SIG-M5 treated with dmso at 0.1 percent for 504 hours (cell line): ENCODE measurements around the gene PCNX1.
"Not testable (repeated sequence)": the region's sequence is repeated elsewhere in the genome, so short reads cannot be mapped to it uniquely, and the experiment has no call there.

Experiments
- DNase-seq: peaks from one replicate; lab custom pipeline; 2025; ENCODE audit not compliant: unreplicated experiment; lab: John Stamatoyannopoulos, UW

The PCNX1 gene

DNA sequence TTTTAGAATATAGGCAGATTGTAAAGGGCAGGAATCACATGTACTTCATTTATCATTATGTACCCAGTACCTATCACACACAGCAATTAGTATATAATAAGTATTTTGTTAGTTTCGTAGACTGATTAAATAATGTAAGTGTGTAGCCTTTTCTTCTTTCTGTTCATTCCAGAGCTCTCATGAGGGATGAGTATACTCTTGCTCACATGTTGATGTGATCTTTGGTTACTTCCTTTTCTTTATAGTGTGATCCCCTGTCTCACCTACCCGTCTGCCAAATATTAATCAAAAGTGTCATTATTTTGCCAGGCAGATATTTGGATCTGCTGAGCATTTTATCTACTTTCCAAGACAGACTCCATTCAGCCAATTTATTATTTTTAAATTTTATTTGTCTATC, 156.1 kb downstream of the PCNX1 start:
- no peak for DNase-seq

DNA sequence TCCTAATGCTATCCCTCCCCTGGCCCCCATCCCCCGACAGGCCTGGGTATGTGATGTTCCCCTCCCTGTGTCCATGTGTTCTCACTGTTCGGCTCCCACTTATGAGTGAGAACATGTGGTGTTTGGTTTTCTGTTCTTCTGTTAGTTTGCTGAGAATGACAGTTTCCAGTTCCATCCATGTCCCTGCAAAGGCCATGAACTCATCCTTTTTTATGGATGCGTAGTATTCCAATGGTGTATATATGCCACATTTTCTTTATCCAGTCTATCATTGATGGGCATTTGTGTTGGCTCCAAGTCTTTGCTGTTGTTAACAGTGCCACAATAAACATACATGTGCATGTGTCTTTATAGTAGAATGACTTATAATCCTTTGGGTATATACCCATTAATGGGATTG, 157.5 kb downstream of the PCNX1 start:
- not testable (repeated sequence) for DNase-seq

DNA sequence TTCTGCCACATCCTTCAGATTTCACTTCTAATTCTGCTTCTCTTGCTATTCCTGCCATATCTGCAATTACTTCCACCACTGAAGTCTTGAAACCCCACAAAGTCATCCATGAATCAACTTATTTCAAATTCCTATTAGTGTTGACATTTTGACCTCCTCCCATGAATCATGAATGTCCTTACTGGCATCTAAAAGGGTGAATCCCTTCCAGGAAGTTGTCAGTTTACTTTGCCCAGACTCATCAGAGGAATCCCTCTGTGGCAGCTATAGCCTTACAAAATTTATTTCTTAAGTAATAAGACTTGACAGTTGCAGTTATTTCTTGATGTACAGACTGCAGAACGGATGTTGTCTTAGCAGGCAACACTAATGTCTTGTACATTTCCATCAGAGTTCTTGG, 162.9 kb downstream of the PCNX1 start:
- DNase-seq, result no peak

DNA sequence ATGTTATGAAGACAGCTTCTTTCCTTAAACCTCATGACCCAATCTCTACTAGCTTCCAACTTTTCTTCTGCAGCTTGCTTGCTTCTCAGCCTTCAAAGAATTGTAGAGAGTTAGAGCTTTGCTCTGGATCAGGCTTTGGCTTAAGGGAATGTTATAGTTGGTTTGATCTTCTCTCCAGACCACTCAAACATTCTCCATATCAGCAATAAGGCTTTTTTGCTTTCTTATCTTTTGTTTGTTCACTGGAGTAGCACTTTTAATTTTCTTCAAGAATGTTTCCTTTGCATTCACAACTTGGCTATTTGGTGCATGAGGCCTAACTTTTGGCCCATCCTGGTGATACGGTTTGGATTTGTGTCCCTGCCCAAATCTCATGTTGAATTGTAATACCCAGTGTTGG, 163.8 kb downstream of the PCNX1 start:
- DNase-seq, result no peak

DNA sequence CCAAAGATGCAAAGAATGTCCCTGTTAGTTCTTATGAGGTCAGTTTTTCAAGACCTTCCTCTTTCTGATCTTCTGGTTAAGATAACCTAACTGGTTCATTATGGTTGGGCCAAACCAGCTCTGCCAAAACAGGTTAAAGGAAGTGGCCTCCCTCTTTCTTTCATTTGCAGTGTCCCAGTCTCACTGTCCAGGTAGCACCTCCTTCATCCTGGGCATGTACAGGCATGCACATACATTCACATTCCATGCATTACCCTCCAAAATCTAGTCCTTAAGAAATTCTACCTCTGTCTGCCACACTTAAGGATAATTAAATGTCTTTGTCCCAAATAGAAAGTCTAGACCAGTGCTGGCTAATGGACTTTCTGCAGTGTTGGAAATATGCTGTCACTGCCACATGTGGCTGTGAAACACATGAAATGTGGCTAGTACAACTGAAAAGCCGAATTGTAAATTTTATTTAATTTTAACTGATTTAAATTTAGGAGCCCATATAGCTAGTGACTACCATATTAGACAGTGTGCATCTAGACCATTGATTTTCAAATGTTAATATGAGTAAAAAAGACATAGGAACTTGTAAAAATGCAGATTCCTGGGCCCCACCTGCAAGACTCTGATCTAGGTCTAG, 169.3 kb downstream of the PCNX1 start:
- DNase-seq, result no peak

DNA sequence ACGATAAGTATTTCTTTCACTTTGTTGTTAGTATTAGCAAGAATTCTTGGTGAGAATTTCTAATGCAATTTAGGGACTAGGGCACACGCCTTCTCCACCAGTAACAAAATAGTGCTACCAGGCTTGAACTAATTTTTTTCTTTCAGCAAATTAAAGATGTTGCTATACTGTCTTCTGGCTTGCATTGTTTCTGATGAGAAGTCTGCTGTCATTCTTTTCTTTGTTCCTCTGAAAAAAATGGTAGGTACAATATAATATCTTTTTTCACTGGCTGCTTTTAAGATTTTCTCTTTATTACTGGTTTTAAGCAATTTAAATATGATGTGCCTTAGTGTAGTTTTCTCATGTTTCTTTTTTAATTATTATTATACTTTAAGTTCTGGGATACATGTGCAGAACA, 171.2 kb downstream of the PCNX1 start:
- DNase-seq, result no peak

DNA sequence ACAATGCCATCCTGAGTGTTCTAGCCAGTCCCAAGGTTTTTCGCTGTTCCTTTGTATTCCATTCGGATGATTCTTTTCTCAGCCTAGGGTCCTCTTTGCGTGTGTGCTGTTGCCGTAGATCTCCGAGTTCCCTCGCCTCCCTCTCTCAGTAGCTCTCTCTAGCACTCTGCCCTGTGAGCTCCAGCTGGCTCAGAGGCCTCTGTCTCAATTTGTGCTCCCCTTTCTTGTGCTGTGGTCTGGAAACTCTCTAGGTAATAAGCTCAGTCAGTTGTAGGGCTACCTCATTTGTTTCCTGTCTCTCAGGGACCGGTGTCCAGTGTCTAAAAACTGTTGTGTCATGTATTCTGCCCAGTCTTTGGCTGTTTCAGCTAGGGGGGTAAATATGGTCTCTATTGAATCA, 179.3 kb downstream of the PCNX1 start:
- no peak for DNase-seq

DNA sequence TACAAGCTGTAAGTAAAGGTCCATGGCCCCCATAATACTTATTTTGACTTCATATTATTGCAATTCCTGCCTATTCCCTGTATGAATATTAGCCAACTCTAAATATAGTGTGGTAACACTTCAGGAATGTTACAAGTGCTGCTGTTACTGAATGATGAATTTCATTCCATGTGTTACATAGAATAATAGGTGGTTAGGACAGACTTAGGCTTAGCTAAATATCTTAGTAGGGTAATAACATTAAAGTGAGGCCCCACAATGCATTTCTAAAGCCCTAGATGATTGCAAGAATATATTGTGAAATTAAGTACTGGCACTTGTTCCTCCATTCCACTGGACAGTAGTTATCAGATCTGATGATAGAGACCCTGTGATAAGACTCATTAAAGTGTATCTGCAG, 182.7 kb downstream of the PCNX1 start:
- DNase-seq, result no peak

DNA sequence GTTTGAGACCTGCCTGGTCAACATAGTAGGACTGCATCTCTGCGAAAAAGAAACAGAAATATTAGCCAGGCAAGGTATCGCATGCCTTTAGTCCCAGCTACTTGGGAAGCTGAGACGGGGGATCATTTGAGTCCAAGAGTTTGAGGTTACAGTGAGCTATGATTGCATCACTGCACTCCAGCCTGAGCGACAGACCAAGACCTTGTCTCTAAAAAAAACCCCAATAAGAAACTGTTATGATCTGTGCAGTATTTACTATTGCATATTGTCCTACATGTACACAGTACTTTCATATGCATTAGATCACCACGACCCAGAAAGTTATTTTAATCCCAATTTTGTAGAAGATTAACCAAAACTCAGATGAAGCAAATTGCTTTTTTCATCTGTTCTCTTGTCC, 187.5 kb downstream of the PCNX1 start:
- DNase-seq, result no peak

DNA sequence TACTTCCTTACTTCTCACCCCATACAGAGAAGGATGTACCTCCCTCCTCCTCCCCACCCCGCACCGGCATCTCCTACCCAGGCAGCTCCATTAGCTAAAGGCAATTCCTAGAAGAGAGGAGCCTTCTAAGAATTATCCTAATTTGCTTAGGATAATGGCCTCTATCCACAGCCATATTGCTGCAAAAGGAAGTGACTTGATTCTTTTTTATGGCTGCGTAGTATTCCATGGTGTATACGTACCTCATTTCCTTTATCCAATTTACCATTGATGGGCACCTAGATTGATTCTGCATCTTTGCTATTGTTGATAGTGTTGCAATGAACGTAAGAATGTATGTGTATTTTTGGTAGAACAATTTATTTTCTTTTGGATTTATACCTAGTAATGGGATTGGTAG, 189.7 kb downstream of the PCNX1 start:
- no peak for DNase-seq

DNA sequence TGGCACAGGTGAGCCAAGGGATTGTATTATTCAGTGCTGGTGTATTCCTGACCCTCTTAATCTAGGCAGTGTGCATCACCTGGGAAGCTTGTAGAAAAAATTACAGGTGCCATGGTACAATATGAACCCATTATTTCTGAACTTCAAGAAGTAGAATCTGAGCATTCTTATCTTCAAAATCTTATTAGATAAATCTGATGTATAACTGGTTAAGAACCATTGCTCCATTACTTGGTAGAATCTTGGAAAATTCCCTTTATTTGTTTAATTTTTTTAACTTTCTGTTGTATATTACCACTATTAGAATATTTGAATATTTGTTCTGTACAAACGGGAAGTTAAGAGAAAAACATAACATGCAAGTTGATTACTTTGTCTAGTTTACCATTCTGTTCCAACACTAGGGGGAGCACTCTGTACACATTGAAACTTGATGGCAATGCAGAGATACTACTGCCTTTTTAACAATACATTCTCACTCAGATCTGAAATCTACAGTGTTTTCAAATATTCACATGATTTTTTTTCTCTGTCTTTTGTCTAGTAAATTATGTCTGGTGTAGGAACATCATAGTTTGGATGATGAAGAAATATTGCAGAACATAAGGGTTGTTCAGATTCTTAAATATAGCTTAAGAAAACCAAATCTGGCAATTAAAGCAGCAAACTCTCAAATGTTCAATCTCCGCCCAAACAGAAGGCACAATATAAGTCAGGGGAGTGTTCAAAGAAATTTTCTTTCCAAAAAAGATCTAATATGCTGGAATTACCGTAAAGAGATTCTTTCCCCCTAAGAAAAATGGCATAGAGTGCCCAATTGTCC, 196.6 kb downstream of the PCNX1 start:
- peak; percentile 70 for DNase-seq

DNA sequence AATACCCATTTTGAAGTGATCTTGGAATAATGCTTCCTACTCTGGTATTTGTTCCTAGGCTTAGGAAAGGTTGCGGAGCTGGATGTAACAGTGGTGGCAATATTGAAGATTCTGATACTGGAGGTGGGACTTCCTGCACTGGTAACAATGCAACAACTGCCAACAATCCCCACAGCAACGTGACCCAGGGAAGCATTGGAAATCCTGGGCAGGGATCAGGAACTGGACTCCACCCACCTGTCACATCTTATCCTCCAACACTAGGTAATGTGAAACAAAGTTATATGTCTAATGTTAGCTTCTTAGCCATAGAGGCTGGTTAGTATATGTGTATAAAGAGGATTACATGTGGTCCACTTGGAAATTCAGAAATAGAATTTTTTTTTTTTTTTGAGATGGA, 197.9 kb downstream of the PCNX1 start:
- DNase-seq, result no peak

DNA sequence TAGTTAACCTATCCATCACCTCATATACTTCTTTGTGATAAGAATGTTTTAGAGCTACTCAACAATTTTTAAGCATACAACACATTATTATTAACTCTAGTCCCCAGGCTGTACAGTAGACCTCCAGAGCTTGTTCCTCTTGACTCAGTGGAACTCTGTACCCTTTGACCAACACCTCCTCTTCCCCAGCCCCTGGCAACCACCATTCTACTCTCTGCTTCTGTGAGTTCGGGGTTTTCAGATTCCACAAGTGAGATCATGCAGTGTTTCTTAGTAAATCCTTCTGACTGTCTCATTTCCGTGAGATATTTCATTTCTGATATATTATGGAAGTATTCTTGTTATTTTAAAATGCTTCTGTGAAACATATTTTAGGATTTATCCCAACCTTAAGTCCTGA, 200.7 kb downstream of the PCNX1 start:
- no peak for DNase-seq

DNA sequence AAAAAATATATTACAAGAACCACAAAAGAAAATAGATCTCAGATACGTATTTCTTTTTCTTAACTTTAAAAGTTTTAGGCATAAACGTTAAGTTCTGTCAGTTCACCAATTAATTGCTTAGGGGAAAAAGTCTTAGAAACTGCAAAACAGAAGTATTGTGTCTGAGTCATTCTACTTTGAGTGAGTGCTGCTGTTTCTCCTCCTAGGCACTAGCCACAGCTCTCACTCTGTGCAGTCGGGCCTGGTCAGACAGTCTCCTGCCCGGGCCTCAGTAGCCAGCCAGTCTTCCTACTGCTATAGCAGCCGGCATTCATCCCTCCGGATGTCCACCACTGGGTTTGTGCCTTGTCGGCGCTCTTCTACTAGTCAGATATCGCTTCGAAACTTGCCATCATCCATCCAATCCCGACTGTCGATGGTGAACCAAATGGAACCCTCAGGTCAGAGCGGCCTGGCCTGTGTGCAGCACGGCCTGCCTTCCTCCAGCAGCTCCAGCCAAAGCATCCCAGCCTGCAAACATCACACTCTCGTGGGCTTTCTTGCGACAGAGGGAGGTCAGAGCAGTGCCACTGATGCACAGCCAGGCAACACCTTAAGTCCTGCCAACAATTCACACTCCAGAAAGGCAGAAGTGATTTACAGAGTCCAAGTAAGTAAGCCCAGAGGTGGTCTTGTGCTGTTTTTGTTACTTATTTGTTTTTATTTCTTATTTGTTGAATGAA, 201.3 kb downstream of the PCNX1 start:
- no peak for DNase-seq

DNA sequence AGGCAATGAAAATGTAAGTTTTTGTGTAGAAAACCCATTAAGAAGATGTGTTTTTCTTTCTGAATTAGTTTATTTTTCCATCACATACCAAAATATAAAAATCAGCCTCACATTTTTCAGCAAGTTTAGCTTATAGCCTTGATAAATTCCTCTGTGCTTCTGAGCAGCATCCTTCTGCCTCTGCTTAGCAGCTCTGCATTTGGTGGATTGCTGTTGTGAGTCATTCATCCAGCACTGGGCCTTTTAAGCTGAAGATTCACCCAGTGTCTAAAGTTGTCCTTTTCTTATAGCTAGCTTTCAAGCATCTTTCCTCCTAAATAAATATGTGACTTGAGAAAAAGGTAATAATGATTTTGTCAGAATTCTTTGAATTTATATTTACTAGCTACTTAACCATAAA, 206.1 kb downstream of the PCNX1 start:
- no peak for DNase-seq

DNA sequence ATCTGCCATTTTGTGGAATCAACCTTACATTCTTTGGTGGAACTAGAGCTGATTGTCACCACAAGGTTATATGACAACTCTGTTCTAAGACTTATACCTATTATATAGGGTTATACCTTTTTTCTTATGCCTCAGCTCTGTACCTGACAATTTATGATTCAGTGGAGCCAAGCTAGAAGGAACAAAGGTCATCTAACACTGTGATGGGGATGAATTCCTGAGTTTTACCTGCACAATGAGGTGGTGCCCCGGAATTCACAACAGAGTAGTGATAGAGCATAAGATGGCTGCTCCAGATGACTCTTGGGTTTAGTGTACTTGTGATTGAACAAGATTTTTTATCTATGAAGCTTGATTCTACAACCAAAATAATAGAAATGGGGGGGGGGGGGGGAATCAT, 207.3 kb downstream of the PCNX1 start:
- no peak for DNase-seq

DNA sequence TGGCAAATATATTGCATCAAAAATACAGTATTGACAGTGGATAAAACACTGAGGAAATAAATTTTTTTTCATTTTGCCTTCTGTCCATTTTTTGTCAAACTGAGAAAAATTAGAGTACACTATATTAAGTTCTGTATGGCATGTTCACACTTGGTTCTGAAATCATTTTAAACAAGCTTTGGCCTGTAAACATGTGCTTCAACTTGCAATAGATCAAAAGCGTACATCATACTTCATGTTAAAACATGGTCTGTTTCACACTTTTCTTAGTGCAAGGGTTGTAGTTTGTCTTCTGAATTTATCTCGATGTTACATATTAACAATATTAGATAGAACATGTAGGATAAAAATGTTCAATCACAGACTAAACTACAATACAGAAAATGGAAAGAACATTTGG, 208.0 kb downstream of the PCNX1 start:
- no peak for DNase-seq

DNA sequence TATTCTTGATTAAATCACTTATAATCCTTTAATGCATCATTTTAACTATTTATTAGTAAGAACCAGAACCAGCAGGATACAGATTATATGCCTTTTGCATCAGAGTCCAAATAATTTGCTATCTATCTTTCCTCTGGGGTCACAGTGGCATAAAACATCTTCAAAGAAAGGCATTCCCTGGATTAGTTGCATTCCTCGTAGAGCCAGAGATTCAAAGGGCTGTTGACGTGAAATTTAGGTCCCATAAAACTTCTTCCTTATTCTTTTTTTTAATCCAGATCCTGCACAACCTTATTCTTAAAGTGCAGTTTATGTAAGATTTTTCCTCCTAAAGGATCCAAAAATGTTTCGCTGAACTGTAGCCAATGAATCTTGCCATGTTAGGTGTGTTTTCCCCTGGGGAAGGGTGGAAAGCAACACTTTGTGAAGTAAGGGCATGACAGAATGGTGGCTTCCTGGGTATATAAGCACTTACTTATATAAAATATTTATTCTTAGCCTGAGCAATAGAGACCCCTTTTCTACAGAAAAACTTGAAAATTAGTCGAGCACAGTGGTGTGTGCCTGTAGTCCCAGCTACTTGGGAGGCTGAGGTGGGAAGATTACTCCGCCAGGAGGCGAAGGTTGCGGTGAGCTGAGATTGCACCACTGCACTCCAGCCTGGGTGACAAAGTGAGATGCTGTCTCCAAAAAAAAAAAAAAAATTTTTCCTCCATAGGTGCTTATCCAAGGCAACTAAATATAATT, 208.7 kb downstream of the PCNX1 start:
- no peak for DNase-seq

DNA sequence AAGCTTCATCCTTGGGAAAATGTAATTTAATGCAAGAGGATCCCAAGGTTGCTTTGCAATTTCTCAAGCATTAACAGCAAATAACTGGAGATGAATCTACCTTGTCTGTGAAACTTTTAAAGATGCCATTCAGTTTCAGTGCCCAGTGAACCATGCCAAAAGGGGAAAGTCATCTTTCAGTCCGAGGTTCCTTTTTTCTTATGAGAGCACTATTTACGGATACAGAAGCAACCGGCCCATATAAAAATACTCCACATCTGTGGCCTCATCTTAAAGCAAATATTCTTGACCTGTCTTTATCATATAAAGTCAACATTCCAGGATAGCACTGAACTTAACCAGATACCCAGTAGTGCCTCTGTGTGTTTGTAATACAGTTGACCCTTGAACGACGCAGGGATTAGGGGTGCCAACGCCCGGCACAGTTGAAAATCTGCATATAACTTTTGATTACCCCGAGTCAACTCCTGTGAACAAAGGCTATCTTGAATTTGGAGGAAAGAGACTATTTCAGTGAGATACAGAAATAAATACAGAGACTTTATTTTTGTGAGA, 209.4 kb downstream of the PCNX1 start:
- no peak for DNase-seq

DNA sequence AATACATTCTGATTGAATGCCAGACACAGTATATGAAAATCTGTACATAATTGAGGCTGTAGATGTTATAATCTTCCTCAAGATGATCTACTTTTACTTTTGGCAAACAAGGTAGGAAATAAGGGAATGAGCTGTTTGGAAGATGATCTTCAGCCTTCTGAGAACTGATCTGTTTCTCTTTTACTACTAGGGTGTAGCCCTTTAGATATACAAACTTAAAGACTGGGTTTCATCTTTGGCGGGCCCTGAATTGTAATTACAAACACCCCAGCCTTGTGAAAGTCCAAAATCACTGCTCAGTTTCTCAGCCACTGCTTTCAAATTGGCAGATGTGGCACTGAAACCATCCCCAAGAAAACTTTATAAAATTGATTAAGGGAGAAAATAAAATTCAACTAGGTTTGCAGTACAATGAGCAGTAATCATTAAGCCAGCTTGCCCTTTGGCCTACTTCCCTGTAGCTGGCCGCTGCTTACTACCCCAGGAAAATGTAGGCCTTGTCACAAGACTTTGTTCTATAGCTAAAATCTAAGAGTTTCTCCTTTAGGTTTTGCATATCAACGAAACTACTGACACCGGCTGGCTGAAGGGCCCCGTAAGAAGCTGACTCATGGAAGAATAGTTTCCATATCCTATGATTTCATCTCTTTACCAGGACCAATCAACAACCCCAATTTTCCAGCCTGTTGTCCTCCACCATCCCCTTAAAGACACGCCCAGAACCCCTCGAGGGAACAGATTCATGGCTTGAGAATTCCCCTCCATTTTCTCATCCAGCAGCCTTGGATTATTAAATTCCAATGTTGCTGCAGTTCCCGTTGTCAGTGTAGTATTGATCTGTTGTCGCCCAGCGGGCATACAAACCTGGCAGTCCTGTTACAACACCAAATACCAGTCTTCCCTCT, 210.8 kb downstream of the PCNX1 start:
- DNase-seq, result no peak
